OCI-LY7 (cell line): ENCODE results near the gene ARL6IP6. TPM values are rescaled to one million over a fixed set of nuclear protein-coding genes. Genes with fewer than 3 reads are reported as not detected.
"Not testable (repeated sequence)": the region's sequence is repeated elsewhere in the genome, so short reads cannot be mapped to it uniquely, and the experiment has no call there.

Experiments used
- BruUV-seq: library from RNA; stranded (reverse); fragments of 400-500 nt; replicated peaks from 2 replicates; lab custom pipeline; 2021; lab: Mats Ljungman, UMichigan
- CTCF ChIA-PET: fragments of 300-600 bp; sonication (Branson Sonifier 250); formaldehyde crosslinking; loops from one replicate; lab custom pipeline; 2022; ENCODE audit warnings: antibody characterized with exemption; ENCODE audit not compliant: unreplicated experiment; lab: Charles Lee
- POLR2A ChIA-PET: fragments of 300-600 bp; sonication (Branson Sonifier 250); formaldehyde crosslinking; loops from one replicate; lab custom pipeline; 2022; ENCODE audit warnings: antibody characterized with exemption; lab: Charles Lee
- DNase-seq: peaks from one replicate; pipeline ENCODE4 v3.0.0-alpha.2; 2015; ENCODE audit warnings: low spot score
- H2AFZ ChIP-seq: fragments of 200-600 bp; sonication (generic), shearing (Covaris generic); 2 replicates; pipeline ENCODE4 v1.6.1; 2014; ENCODE audit warnings: mild to moderate bottlenecking, antibody characterized with exemption, low read length, moderate library complexity
- H3K27ac ChIP-seq: fragments of 200-600 bp; sonication (generic); 2 replicates; pipeline ENCODE4 v1.5.1; 2014; ENCODE audit warnings: mixed run types, low read depth, mild to moderate bottlenecking, moderate library complexity, low read length, inconsistent platforms; ENCODE audit not compliant: poor library complexity, severe bottlenecking
- H3K36me3 ChIP-seq: fragments of 200-600 bp; sonication (generic); 2 replicates; pipeline ENCODE4 v1.6.1; 2014; ENCODE audit warnings: mild to moderate bottlenecking, antibody characterized with exemption, low read length, moderate library complexity, mixed read lengths; ENCODE audit not compliant: insufficient read depth
- H3K4me1 ChIP-seq: fragments of 200-600 bp; sonication (generic); 2 replicates; pipeline ENCODE4 v1.5.1; 2014; ENCODE audit warnings: mild to moderate bottlenecking, low read length; ENCODE audit not compliant: insufficient read depth, poor library complexity, severe bottlenecking
- H3K4me2 ChIP-seq: fragments of 200-600 bp; sonication (generic); 2 replicates; pipeline ENCODE4 v1.6.1; 2014; ENCODE audit warnings: mild to moderate bottlenecking, low read length
- H3K4me3 ChIP-seq: fragments of 200-600 bp; sonication (generic); 2 replicates; pipeline ENCODE4 v1.5.1; 2014; ENCODE audit warnings: mild to moderate bottlenecking, low read depth, low read length; ENCODE audit not compliant: poor library complexity, severe bottlenecking
- H3K79me2 ChIP-seq: fragments of 200-600 bp; sonication (generic); 2 replicates; pipeline ENCODE4 v1.6.1; 2016; ENCODE audit warnings: low read depth, mild to moderate bottlenecking, low read length, moderate library complexity, mixed read lengths; ENCODE audit not compliant: insufficient read depth
- H3K9me2 ChIP-seq: fragments of 200-600 bp; sonication (generic); 2 replicates; pipeline ENCODE4 v1.6.1; 2016; ENCODE audit warnings: mild to moderate bottlenecking, low read length, mixed read lengths; ENCODE audit not compliant: insufficient read depth
- H3K9me3 ChIP-seq: fragments of 200-600 bp; sonication (generic); 2 replicates; pipeline ENCODE4 v1.6.1; 2014; ENCODE audit warnings: mild to moderate bottlenecking, mixed run types, low read length, mixed read lengths
- H4K20me1 ChIP-seq: fragments of 200-600 bp; sonication (generic); 2 replicates; pipeline ENCODE4 v1.6.1; 2014; ENCODE audit warnings: mild to moderate bottlenecking, antibody characterized with exemption, low read length, moderate library complexity, mixed read lengths; ENCODE audit not compliant: insufficient read depth
- EZH2phosphoT487 ChIP-seq: fragments of 200-600 bp; sonication (generic); IDR thresholded peaks from 2 replicates; pipeline ENCODE4 v1.6.1; 2018; ENCODE audit warnings: low read depth, borderline replicate concordance, mild to moderate bottlenecking, mixed run types, antibody characterized with exemption, low read length, moderate library complexity, mixed read lengths
- intact Hi-C: fragments of 100-400 bp; cut with micrococcal nuclease; formaldehyde crosslinking; loops from one replicate; pipeline ENCODE4 v1.10.0; 2022; ENCODE audit not compliant: unreplicated experiment
- total RNA-seq, 2 experiments: library from RNA; depleted of rRNA in 1 of 2; stranded (reverse); fragments of >200 nt in 1 of 2; shearing (Covaris generic) in 1 of 2; gene quantifications; 2 replicates each; pipeline ENCODE4 v1.2.3, GENCODE V29; 2014 to 2022
- TF ChIP-seq, protein P1 (sequence below): fragments of 200-600 bp; sonication (generic); conservative IDR thresholded peaks from 2 replicates; pipeline ENCODE4 v1.5.1; 2014; ENCODE audit warnings: mild to moderate bottlenecking, antibody characterized with exemption, low read length, moderate library complexity, mixed read lengths

Gene ARL6IP6
- total RNA-seq, 2 experiments from 2014 or later, result 34.6 to 61.8 TPM

DNA sequence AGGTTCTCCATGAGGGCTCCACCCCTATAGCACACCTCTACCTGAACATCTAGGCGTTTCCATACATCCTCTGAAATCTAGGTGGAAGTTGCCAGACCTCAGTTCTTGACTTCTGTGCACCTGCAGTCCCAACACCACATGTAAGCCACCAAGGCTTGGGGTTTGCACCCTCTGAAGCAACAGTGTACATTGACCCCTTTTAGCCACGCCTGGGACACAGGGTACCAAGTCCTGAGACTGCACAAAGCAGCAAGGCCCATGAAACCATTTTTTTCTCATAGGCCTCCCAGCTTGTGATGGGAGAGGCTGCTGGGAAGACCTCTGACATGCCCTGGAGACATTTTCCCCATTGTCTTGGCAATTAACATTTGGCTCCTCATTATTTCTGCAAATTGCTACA is 20.0 kb downstream of the ARL6IP6 start:
- no peak overlapping the region for H3K27ac ChIP-seq
- no peak overlapping the region for H3K4me2 ChIP-seq
- no peak overlapping the region for H2AFZ ChIP-seq
- peaks cover 95% of the 10 kb centered on the region for H3K36me3 ChIP-seq
- CTCF ChIA-PET, result interaction anchor here (0.7 kb wide), 1 partner anchor 231 kb away, joined by 3 read pairs; no protein-coding TSS in a partner anchor
- H3K79me2 ChIP-seq, result peaks cover 42% of the 10 kb centered on the region; the same call in 1 of the 2 replicates
- BruUV-seq, result no TSS peak
- H3K4me3 ChIP-seq, result no peak overlapping the region
- intact Hi-C loops, result no loop called here
- no peak for DNase-seq
- POLR2A ChIA-PET, result no interaction called here
- no peaks in the 10 kb centered on the region for H3K9me2 ChIP-seq
- no peaks in the 10 kb centered on the region for H4K20me1 ChIP-seq
- TF ChIP-seq EZH2phosphoT487, result no peak
- TF ChIP-seq, protein P1, sequence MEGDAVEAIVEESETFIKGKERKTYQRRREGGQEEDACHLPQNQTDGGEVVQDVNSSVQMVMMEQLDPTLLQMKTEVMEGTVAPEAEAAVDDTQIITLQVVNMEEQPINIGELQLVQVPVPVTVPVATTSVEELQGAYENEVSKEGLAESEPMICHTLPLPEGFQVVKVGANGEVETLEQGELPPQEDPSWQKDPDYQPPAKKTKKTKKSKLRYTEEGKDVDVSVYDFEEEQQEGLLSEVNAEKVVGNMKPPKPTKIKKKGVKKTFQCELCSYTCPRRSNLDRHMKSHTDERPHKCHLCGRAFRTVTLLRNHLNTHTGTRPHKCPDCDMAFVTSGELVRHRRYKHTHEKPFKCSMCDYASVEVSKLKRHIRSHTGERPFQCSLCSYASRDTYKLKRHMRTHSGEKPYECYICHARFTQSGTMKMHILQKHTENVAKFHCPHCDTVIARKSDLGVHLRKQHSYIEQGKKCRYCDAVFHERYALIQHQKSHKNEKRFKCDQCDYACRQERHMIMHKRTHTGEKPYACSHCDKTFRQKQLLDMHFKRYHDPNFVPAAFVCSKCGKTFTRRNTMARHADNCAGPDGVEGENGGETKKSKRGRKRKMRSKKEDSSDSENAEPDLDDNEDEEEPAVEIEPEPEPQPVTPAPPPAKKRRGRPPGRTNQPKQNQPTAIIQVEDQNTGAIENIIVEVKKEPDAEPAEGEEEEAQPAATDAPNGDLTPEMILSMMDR, result no peak
- H3K9me3 ChIP-seq, result peaks cover 12% of the 10 kb centered on the region; the same call in 1 of the 2 replicates
- no peaks in the 10 kb centered on the region for H3K4me1 ChIP-seq

GRCh38 chr2:152739705-152740104 is 21.3 kb downstream of the ARL6IP6 start:
- intact Hi-C loops, H4K20me1 ChIP-seq, H3K4me3 ChIP-seq, H3K9me2 ChIP-seq, DNase-seq, POLR2A ChIA-PET, H3K27ac ChIP-seq, H2AFZ ChIP-seq, BruUV-seq, H3K4me2 ChIP-seq, H3K4me1 ChIP-seq, CTCF ChIA-PET: not testable (repeated sequence)
- H3K9me3 ChIP-seq, result peaks cover 12% of the 10 kb centered on the region; the same call in 1 of the 2 replicates
- H3K36me3 ChIP-seq, result peaks cover 94% of the 10 kb centered on the region
- peaks cover 47% of the 10 kb centered on the region; the same call in 1 of the 2 replicates for H3K79me2 ChIP-seq

GRCh38 chr2:152740743-152741328 is 22.4 kb downstream of the ARL6IP6 start:
- H3K9me2 ChIP-seq, result no peaks in the 10 kb centered on the region
- H3K36me3 ChIP-seq, result peaks cover 93% of the 10 kb centered on the region
- ChIA-PET POLR2A (no interaction called here), CTCF (no interaction called here)
- H3K4me3 ChIP-seq, result no peak overlapping the region
- H3K27ac ChIP-seq, result no peak overlapping the region
- H3K4me2 ChIP-seq, result no peak overlapping the region
- no peak for TF ChIP-seq EZH2phosphoT487
- TF ChIP-seq, protein P1, result peak; percentile 96
- peaks cover 51% of the 10 kb centered on the region; the same call in 1 of the 2 replicates for H3K79me2 ChIP-seq
- H3K4me1 ChIP-seq, result no peaks in the 10 kb centered on the region
- BruUV-seq, result no TSS peak
- peaks cover 12% of the 10 kb centered on the region; the same call in 1 of the 2 replicates for H3K9me3 ChIP-seq
- intact Hi-C loops, result no loop called here
- peak; percentile 70 for DNase-seq
- H4K20me1 ChIP-seq, result 0 out of 2 replicates have a peak, but pooled peaks cover 4% of the 10 kb centered on the region
- H2AFZ ChIP-seq, result no peak overlapping the region
